Neural crest cell (in vitro differentiated cells): ENCODE data around the gene RILPL1. TPM values are rescaled to one million over a fixed set of nuclear protein-coding genes. Genes with fewer than 3 reads are reported as not detected.

Experiments used
- DNase-seq: peaks from one replicate; pipeline ENCODE4 v3.0.0; 2021; ENCODE audit warnings: low read depth, mixed read lengths, low spot score
- H3K27ac Mint-ChIP-seq: one replicate; pipeline ENCODE4 v1.8.0; 2021; ENCODE audit warnings: mild to moderate bottlenecking, mixed read lengths; ENCODE audit not compliant: unreplicated experiment
- H3K27me3 Mint-ChIP-seq: 2 replicates; pipeline ENCODE4 v1.8.0; 2021; ENCODE audit warnings: low read depth, mild to moderate bottlenecking, mixed read lengths
- H3K36me3 Mint-ChIP-seq: 2 replicates; pipeline ENCODE4 v1.8.0; 2021; ENCODE audit warnings: low read depth, mild to moderate bottlenecking, mixed read lengths
- H3K4me1 Mint-ChIP-seq: 2 replicates; pipeline ENCODE4 v1.8.0; 2021; ENCODE audit warnings: mixed read lengths
- H3K4me3 Mint-ChIP-seq: one replicate; pipeline ENCODE4 v1.8.0; 2021; ENCODE audit warnings: mild to moderate bottlenecking, mixed read lengths
- H3K9me3 Mint-ChIP-seq: 2 replicates; pipeline ENCODE4 v1.8.0; 2021; ENCODE audit warnings: mixed read lengths
- CTCF ChIP-seq: fragments of 200-600 bp; sonication (generic); conservative IDR thresholded peaks from 2 replicates; pipeline ENCODE4 v1.5.0; 2021; ENCODE audit warnings: antibody characterized with exemption, mild to moderate bottlenecking
- total RNA-seq: library from RNA; stranded (reverse); gene quantifications from 2 replicates; pipeline ENCODE4 v1.2.1, GENCODE V29; 2021

The RILPL1 gene
- total RNA-seq, 1 donor from 2014 or later = 23.5 TPM

GRCh38 chr12:123445388-123446332 is 87.9 kb downstream of the RILPL1 start:
- no peak for DNase-seq
- no peaks in the 10 kb centered on the region for H3K4me1 Mint-ChIP-seq
- no peak overlapping the region for H3K4me3 Mint-ChIP-seq
- no peaks in the 10 kb centered on the region for H3K36me3 Mint-ChIP-seq
- no peak overlapping the region for H3K27ac Mint-ChIP-seq
- TF ChIP-seq CTCF = no peak
- no peaks in the 10 kb centered on the region for H3K27me3 Mint-ChIP-seq
- no peaks in the 10 kb centered on the region for H3K9me3 Mint-ChIP-seq

GRCh38 chr12:123444092-123445026 is 89.2 kb downstream of the RILPL1 start:
- Mint-ChIP-seq H3K9me3 (no peaks in the 10 kb centered on the region), H3K27ac (no peak overlapping the region), H3K4me3 (no peak overlapping the region), H3K4me1 (no peaks in the 10 kb centered on the region), H3K27me3 (no peaks in the 10 kb centered on the region), H3K36me3 (no peaks in the 10 kb centered on the region)
- no peak for DNase-seq
- no peak for TF ChIP-seq CTCF

GRCh38 chr12:123442774-123443173 is 90.7 kb downstream of the RILPL1 start:
- no peak for TF ChIP-seq CTCF
- Mint-ChIP-seq H3K27ac (no peak overlapping the region), H3K4me1 (no peaks in the 10 kb centered on the region), H3K4me3 (no peak overlapping the region), H3K27me3 (no peaks in the 10 kb centered on the region), H3K36me3 (no peaks in the 10 kb centered on the region), H3K9me3 (no peaks in the 10 kb centered on the region)
- no peak for DNase-seq

GRCh38 chr12:123441523-123442164 is 91.9 kb downstream of the RILPL1 start:
- Mint-ChIP-seq H3K27ac (no peak overlapping the region), H3K9me3 (no peaks in the 10 kb centered on the region), H3K4me1 (no peaks in the 10 kb centered on the region), H3K27me3 (peaks cover 5% of the 10 kb centered on the region), H3K36me3 (no peaks in the 10 kb centered on the region), H3K4me3 (no peak overlapping the region)
- TF ChIP-seq CTCF = no peak
- no peak for DNase-seq
